Measurements from ENCODE around the gene GABPB1. TPM values are rescaled to one million over a fixed set of nuclear protein-coding genes. Genes with fewer than 3 reads are reported as not detected.

The GABPB1 gene
- total and polyA plus RNA-seq, 10 of the 15 experiments (the other 5 are each of a cell fraction or from before 2014, with no cell fraction given) = 13.9 to 48.2 (median 39.8) TPM

GRCh38 chr15:50361756-50362155, 6.8 kb upstream of the GABPB1 start:
- peaks cover 10% of the 10 kb centered on the region for H3K4me1 ChIP-seq (ENCODE audit: control insufficient read depth, insufficient read depth, low read length)
- peaks cover 0 to 13% of the 10 kb centered on the region in 2 experiments; a peak in 2 of 4 replicates for H3K36me3 ChIP-seq (ENCODE audit: control insufficient read depth in 2 of 2, insufficient read depth in 2 of 2, low read length in 1 of 2)
- ChIA-PET POLR2A (no interaction called here), CTCF (interaction anchor here (1.2 to 1.6 kb wide), 2 partner anchors 65 to 101 kb away, joined by 3 read pairs; no protein-coding TSS in a partner anchor), RAD21 (ENCODE audit: unreplicated experiment) (no interaction called here), SMC1A (ENCODE audit: uncharacterized antibody, unreplicated experiment) (no interaction called here)
- TF ChIP-seq, protein P1, sequence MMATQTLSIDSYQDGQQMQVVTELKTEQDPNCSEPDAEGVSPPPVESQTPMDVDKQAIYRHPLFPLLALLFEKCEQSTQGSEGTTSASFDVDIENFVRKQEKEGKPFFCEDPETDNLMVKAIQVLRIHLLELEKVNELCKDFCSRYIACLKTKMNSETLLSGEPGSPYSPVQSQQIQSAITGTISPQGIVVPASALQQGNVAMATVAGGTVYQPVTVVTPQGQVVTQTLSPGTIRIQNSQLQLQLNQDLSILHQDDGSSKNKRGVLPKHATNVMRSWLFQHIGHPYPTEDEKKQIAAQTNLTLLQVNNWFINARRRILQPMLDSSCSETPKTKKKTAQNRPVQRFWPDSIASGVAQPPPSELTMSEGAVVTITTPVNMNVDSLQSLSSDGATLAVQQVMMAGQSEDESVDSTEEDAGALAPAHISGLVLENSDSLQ (IDR thresholded peaks at IDR 0.05) = no peak
- TF ChIP-seq, protein P2, sequence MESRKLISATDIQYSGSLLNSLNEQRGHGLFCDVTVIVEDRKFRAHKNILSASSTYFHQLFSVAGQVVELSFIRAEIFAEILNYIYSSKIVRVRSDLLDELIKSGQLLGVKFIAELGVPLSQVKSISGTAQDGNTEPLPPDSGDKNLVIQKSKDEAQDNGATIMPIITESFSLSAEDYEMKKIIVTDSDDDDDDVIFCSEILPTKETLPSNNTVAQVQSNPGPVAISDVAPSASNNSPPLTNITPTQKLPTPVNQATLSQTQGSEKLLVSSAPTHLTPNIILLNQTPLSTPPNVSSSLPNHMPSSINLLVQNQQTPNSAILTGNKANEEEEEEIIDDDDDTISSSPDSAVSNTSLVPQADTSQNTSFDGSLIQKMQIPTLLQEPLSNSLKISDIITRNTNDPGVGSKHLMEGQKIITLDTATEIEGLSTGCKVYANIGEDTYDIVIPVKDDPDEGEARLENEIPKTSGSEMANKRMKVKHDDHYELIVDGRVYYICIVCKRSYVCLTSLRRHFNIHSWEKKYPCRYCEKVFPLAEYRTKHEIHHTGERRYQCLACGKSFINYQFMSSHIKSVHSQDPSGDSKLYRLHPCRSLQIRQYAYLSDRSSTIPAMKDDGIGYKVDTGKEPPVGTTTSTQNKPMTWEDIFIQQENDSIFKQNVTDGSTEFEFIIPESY (IDR thresholded peaks at IDR 0.05) = no peak
- H3K27me3 ChIP-seq (replicated peaks in 1 of 2; ENCODE audit: control insufficient read depth in 2 of 2, insufficient read depth in 2 of 2, low read length in 1 of 2) = no peaks in the 10 kb centered on the region
- no TSS peak for BruUV-seq (replicated peaks)
- FAIRE-seq (no peak), ATAC-seq (no peak), DNase-seq (ENCODE audit: low read depth, low spot score) (no peak)
- H4K20me1 ChIP-seq (ENCODE audit: control insufficient read depth, insufficient read depth) = no peaks in the 10 kb centered on the region
- no peak overlapping the region for H3K4me2 ChIP-seq (ENCODE audit: control insufficient read depth, insufficient read depth)
- in situ Hi-C loops (cut with MboI) (no loop called here), intact Hi-C loops (cut with micrococcal nuclease; ENCODE audit: unreplicated experiment) (no loop called here)
- no peak overlapping the region for H3K4me3 ChIP-seq
- H3K9me3 ChIP-seq (replicated peaks; ENCODE audit: control insufficient read depth, insufficient read depth, low read length) = no peaks in the 10 kb centered on the region
- H3K79me2 ChIP-seq (ENCODE audit: control insufficient read depth, insufficient read depth, low read length) = peaks cover 18% of the 10 kb centered on the region
- H3K27ac ChIP-seq (ENCODE audit: control insufficient read depth, insufficient read depth) = no peak overlapping the region
- H3K9ac ChIP-seq (ENCODE audit: control insufficient read depth, insufficient read depth, low read length) = no peak overlapping the region
- 98% methylated on average over 6 of the region's 6 CpGs for WGBS (ENCODE audit: insufficient coverage, insufficient replicate concordance, low lambda C conversion rate, missing lambda C conversion rate)
- H2AFZ ChIP-seq (ENCODE audit: control insufficient read depth, low read depth, low read length) = no peak overlapping the region

- no peak for FAIRE-seq
- TF ChIP-seq SMC3 (IDR thresholded peaks at IDR 0.05; ENCODE audit: borderline replicate concordance, low read length) (peak; percentile 56; the same call in 1 of the 2 replicates), YY1 (IDR thresholded peaks at IDR 0.05; ENCODE audit: low read depth, low read length) (0 out of 2 replicates have a peak, but pooled peaks have one; percentile 35), IRF3 (IDR thresholded peaks at IDR 0.05) (no peak), IRF4 (IDR thresholded peaks at IDR 0.05; ENCODE audit: low read depth, low read length) (no peak), TCF7 (IDR thresholded peaks at IDR 0.05; ENCODE audit: borderline replicate concordance) (no peak)
- TF ChIP-seq, protein P3, sequence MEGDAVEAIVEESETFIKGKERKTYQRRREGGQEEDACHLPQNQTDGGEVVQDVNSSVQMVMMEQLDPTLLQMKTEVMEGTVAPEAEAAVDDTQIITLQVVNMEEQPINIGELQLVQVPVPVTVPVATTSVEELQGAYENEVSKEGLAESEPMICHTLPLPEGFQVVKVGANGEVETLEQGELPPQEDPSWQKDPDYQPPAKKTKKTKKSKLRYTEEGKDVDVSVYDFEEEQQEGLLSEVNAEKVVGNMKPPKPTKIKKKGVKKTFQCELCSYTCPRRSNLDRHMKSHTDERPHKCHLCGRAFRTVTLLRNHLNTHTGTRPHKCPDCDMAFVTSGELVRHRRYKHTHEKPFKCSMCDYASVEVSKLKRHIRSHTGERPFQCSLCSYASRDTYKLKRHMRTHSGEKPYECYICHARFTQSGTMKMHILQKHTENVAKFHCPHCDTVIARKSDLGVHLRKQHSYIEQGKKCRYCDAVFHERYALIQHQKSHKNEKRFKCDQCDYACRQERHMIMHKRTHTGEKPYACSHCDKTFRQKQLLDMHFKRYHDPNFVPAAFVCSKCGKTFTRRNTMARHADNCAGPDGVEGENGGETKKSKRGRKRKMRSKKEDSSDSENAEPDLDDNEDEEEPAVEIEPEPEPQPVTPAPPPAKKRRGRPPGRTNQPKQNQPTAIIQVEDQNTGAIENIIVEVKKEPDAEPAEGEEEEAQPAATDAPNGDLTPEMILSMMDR (IDR thresholded peaks at IDR 0.05 in 2 of 3, conservative IDR thresholded peaks at IDR 0.05 in 1 of 3; ENCODE audit: control insufficient read depth in 2 of 3, extremely low read depth in 1 of 3, insufficient read depth in 1 of 3, low read depth in 3 of 3, low read length in 3 of 3) = peak; percentile 45 to 66 (median 55)
- TF ChIP-seq, protein P1 (IDR thresholded peaks at IDR 0.05) = peak; percentile 56; the same call in 1 of the 2 replicates
Measured at GRCh38 chr15:50358845-50359244, 3.8 kb upstream of the GABPB1 start.

More at GRCh38 chr15:50358845-50359244, 3.8 kb upstream of the GABPB1 start:
- Histone ChIP-seq H3K27me3 (replicated peaks in 1 of 2; ENCODE audit: control insufficient read depth in 2 of 2, insufficient read depth in 2 of 2, low read length in 1 of 2) (no peaks in the 10 kb centered on the region), H3K9me3 (replicated peaks; ENCODE audit: control insufficient read depth, insufficient read depth, low read length) (no peaks in the 10 kb centered on the region), H2AFZ (ENCODE audit: control insufficient read depth, low read depth, low read length) (no peak overlapping the region), H3K9ac (ENCODE audit: control insufficient read depth, insufficient read depth, low read length) (no peak overlapping the region), H3K4me3 (no peak overlapping the region), H3K4me1 (ENCODE audit: control insufficient read depth, insufficient read depth, low read length) (peaks cover 10% of the 10 kb centered on the region), H3K4me2 (ENCODE audit: control insufficient read depth, insufficient read depth) (peak overlapping the region; percentile 59), H4K20me1 (ENCODE audit: control insufficient read depth, insufficient read depth) (no peaks in the 10 kb centered on the region), H3K36me3 (ENCODE audit: control insufficient read depth in 2 of 2, insufficient read depth in 2 of 2, low read length in 1 of 2) (peaks cover 0 to 17% of the 10 kb centered on the region in 2 experiments; a peak in 2 of 4 replicates), H3K27ac (ENCODE audit: control insufficient read depth, insufficient read depth) (no peak overlapping the region; the same call in 1 of the 2 replicates), H3K79me2 (ENCODE audit: control insufficient read depth, insufficient read depth, low read length) (peaks cover 48% of the 10 kb centered on the region)
- RAD21 ChIA-PET (ENCODE audit: unreplicated experiment) = no interaction called here
- DNase-seq (ENCODE audit: low read depth, low spot score) = no peak
- intact Hi-C loops (cut with micrococcal nuclease; ENCODE audit: unreplicated experiment) = loop anchor here (1.0 to 10.0 kb wide), 4 partner anchors 20 to 548 kb away; partner anchors contain the start of genes AP4E1 and USP8
- CTCF ChIA-PET = interaction anchor here (0.8 to 2.5 kb wide), 6 partner anchors 8 to 78 kb away, joined by 3 to 7 read pairs (median 5); partner anchors contain the start of gene USP8
- in situ Hi-C loops (cut with MboI) = loop anchor here (10.0 kb wide), 2 partner anchors 86 to 546 kb away; partner anchors contain the start of gene AP4E1
- peak; percentile 52 for ATAC-seq
- POLR2A ChIA-PET = interaction anchor here (0.6 to 1.0 kb wide), 2 partner anchors 28 to 66 kb away, joined by 3 read pairs; partner anchors contain the start of gene USP8
- WGBS (ENCODE audit: insufficient coverage, insufficient replicate concordance, low lambda C conversion rate, missing lambda C conversion rate) = 44% methylated on average over 1 of the region's 1 CpG
- no TSS peak for BruUV-seq (replicated peaks)
- SMC1A ChIA-PET (ENCODE audit: uncharacterized antibody, unreplicated experiment) = interaction anchor here (1.6 to 7.2 kb wide), 3 partner anchors 10 to 19 kb away, joined by 7 to 38 read pairs (median 30); no protein-coding TSS in a partner anchor

Data from GM12878 (cell line).